ENCODE measurements around the gene GREM1.

The GREM1 gene

GRCh38 chr15:32737304-32737703 lies 19.5 kb downstream of the GREM1 start:
- H3K27me3 ChIP-seq (ENCODE audit: insufficient read depth, low read length, poor library complexity), result no peaks in the 10 kb centered on the region
- H2BK120ac ChIP-seq (ENCODE audit: low read depth, low read length), result no peak overlapping the region
- H2BK15ac ChIP-seq (replicated peaks; ENCODE audit: low read depth), result no peak overlapping the region
- H3K79me2 ChIP-seq (ENCODE audit: control insufficient read depth, insufficient read depth, low read length), result no peaks in the 10 kb centered on the region
- H3K27ac ChIP-seq (ENCODE audit: low read depth, low read length), result no peak overlapping the region
- no peak overlapping the region for H3K4me3 ChIP-seq (ENCODE audit: low read length)
- H3K23ac ChIP-seq (ENCODE audit: low read length), result no peak overlapping the region
- WGBS (ENCODE audit: extremely low coverage, insufficient coverage, low lambda C conversion rate), result no CpG with 5 or more reads among the region's 4 CpGs
- H3K18ac ChIP-seq (ENCODE audit: low read length), result no peak overlapping the region
- no peak overlapping the region for H4K5ac ChIP-seq (ENCODE audit: low read length)
- H3K79me1 ChIP-seq (ENCODE audit: low read length), result no peaks in the 10 kb centered on the region
- no peak overlapping the region for H3K56ac ChIP-seq (ENCODE audit: low read length)
- H4K8ac ChIP-seq (ENCODE audit: low read depth, low read length), result no peak overlapping the region
- no peaks in the 10 kb centered on the region for H3K4me1 ChIP-seq (ENCODE audit: control insufficient read depth, low read depth, low read length)
- no peak overlapping the region for H3K4ac ChIP-seq (ENCODE audit: low read depth, low read length)
- H2AK5ac ChIP-seq (ENCODE audit: low read length), result no peak overlapping the region
- no peak overlapping the region for H2BK5ac ChIP-seq (ENCODE audit: low read length)
- no peak overlapping the region for H3K4me2 ChIP-seq (ENCODE audit: low read length)
- DNase-seq, result no peak
- H3K9ac ChIP-seq (ENCODE audit: low read length), result no peak overlapping the region
- no peaks in the 10 kb centered on the region for H3K36me3 ChIP-seq (ENCODE audit: control insufficient read depth, insufficient read depth, low read length)

DNA sequence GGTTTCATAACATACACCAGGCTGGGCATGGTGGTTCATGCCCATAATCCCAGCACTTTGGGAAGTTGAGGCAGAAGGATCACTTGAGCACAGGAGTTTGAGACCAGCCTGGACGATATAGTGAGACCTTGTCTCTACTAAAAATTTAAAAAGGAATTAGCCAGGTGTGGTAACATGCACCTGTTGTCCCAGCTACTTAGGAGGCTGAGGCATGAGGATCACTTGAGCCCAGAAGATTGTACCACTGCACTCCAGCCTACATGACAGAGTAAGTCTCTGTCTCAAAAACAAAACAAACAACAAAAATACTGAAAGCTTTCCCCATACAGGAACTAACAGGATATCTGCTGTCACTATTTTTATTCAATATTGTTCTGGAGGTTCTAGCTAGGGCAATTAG lies 20.9 kb downstream of the GREM1 start:
- no peaks in the 10 kb centered on the region for H3K36me3 ChIP-seq (ENCODE audit: control insufficient read depth, insufficient read depth, low read length)
- no peaks in the 10 kb centered on the region for H3K27me3 ChIP-seq (ENCODE audit: insufficient read depth, low read length, poor library complexity)
- no peak overlapping the region for H4K5ac ChIP-seq (ENCODE audit: low read length)
- WGBS (ENCODE audit: extremely low coverage, insufficient coverage, low lambda C conversion rate), result no CpG with 5 or more reads among the region's 1 CpG
- no peak overlapping the region for H3K27ac ChIP-seq (ENCODE audit: low read depth, low read length)
- H3K79me2 ChIP-seq (ENCODE audit: control insufficient read depth, insufficient read depth, low read length), result no peaks in the 10 kb centered on the region
- no peak overlapping the region for H2AK5ac ChIP-seq (ENCODE audit: low read length)
- no peak overlapping the region for H2BK120ac ChIP-seq (ENCODE audit: low read depth, low read length)
- no peak overlapping the region for H2BK15ac ChIP-seq (replicated peaks; ENCODE audit: low read depth)
- no peak overlapping the region for H3K18ac ChIP-seq (ENCODE audit: low read length)
- H3K56ac ChIP-seq (ENCODE audit: low read length), result no peak overlapping the region
- H3K4me3 ChIP-seq (ENCODE audit: low read length), result no peak overlapping the region
- H2BK5ac ChIP-seq (ENCODE audit: low read length), result no peak overlapping the region
- H3K4ac ChIP-seq (ENCODE audit: low read depth, low read length), result no peak overlapping the region
- H3K4me1 ChIP-seq (ENCODE audit: control insufficient read depth, low read depth, low read length), result no peaks in the 10 kb centered on the region
- no peak overlapping the region for H3K4me2 ChIP-seq (ENCODE audit: low read length)
- H4K8ac ChIP-seq (ENCODE audit: low read depth, low read length), result no peak overlapping the region
- no peaks in the 10 kb centered on the region for H3K79me1 ChIP-seq (ENCODE audit: low read length)
- H3K9ac ChIP-seq (ENCODE audit: low read length), result no peak overlapping the region
- H3K23ac ChIP-seq (ENCODE audit: low read length), result no peak overlapping the region
- no peak for DNase-seq

- Histone ChIP-seq H3K79me1 (ENCODE audit: low read length) (no peaks in the 10 kb centered on the region), H3K36me3 (ENCODE audit: control insufficient read depth, insufficient read depth, low read length) (no peaks in the 10 kb centered on the region), H3K4me2 (ENCODE audit: low read length) (no peak overlapping the region), H3K9ac (ENCODE audit: low read length) (no peak overlapping the region), H2AK5ac (ENCODE audit: low read length) (no peak overlapping the region), H4K8ac (ENCODE audit: low read depth, low read length) (no peak overlapping the region), H4K5ac (ENCODE audit: low read length) (no peak overlapping the region), H2BK120ac (ENCODE audit: low read depth, low read length) (no peak overlapping the region), H3K4ac (ENCODE audit: low read depth, low read length) (no peak overlapping the region), H3K27me3 (ENCODE audit: insufficient read depth, low read length, poor library complexity) (no peaks in the 10 kb centered on the region), H2BK15ac (replicated peaks; ENCODE audit: low read depth) (no peak overlapping the region), H3K4me3 (ENCODE audit: low read length) (no peak overlapping the region), H3K4me1 (ENCODE audit: control insufficient read depth, low read depth, low read length) (no peaks in the 10 kb centered on the region), H3K56ac (ENCODE audit: low read length) (no peak overlapping the region), H3K27ac (ENCODE audit: low read depth, low read length) (no peak overlapping the region), H3K79me2 (ENCODE audit: control insufficient read depth, insufficient read depth, low read length) (no peaks in the 10 kb centered on the region), H3K18ac (ENCODE audit: low read length) (no peak overlapping the region), H3K23ac (ENCODE audit: low read length) (no peak overlapping the region), H2BK5ac (ENCODE audit: low read length) (no peak overlapping the region)
- no CpG with 5 or more reads among the region's 1 CpG for WGBS (ENCODE audit: extremely low coverage, insufficient coverage, low lambda C conversion rate)
- DNase-seq, result no peak
Observed at GRCh38 chr15:32739522-32740063, 21.8 kb downstream of the GREM1 start.

- Histone ChIP-seq H3K18ac (ENCODE audit: low read length) (no peak overlapping the region), H2AK5ac (ENCODE audit: low read length) (no peak overlapping the region), H3K4me2 (ENCODE audit: low read length) (no peak overlapping the region), H3K27me3 (ENCODE audit: insufficient read depth, low read length, poor library complexity) (no peaks in the 10 kb centered on the region), H4K5ac (ENCODE audit: low read length) (no peak overlapping the region), H3K23ac (ENCODE audit: low read length) (no peak overlapping the region), H3K56ac (ENCODE audit: low read length) (no peak overlapping the region), H2BK5ac (ENCODE audit: low read length) (no peak overlapping the region), H3K79me2 (ENCODE audit: control insufficient read depth, insufficient read depth, low read length) (no peaks in the 10 kb centered on the region), H3K4me3 (ENCODE audit: low read length) (no peak overlapping the region), H3K27ac (ENCODE audit: low read depth, low read length) (no peak overlapping the region), H2BK15ac (replicated peaks; ENCODE audit: low read depth) (no peak overlapping the region), H3K79me1 (ENCODE audit: low read length) (no peaks in the 10 kb centered on the region), H3K4ac (ENCODE audit: low read depth, low read length) (no peak overlapping the region), H3K9ac (ENCODE audit: low read length) (no peak overlapping the region), H4K8ac (ENCODE audit: low read depth, low read length) (no peak overlapping the region), H2BK120ac (ENCODE audit: low read depth, low read length) (no peak overlapping the region), H3K4me1 (ENCODE audit: control insufficient read depth, low read depth, low read length) (no peaks in the 10 kb centered on the region), H3K36me3 (ENCODE audit: control insufficient read depth, insufficient read depth, low read length) (no peaks in the 10 kb centered on the region)
- no peak for DNase-seq
- no CpG with 5 or more reads among the region's 5 CpGs for WGBS (ENCODE audit: extremely low coverage, insufficient coverage, low lambda C conversion rate)
Observed at GRCh38 chr15:32743411-32744140, 25.8 kb downstream of the GREM1 start.

GRCh38 chr15:32746116-32746857 lies 28.5 kb downstream of the GREM1 start:
- Histone ChIP-seq H3K9ac (ENCODE audit: low read length) (no peak overlapping the region), H3K4me1 (ENCODE audit: control insufficient read depth, low read depth, low read length) (no peaks in the 10 kb centered on the region), H2BK15ac (replicated peaks; ENCODE audit: low read depth) (no peak overlapping the region), H2AK5ac (ENCODE audit: low read length) (no peak overlapping the region), H3K56ac (ENCODE audit: low read length) (no peak overlapping the region), H3K79me1 (ENCODE audit: low read length) (no peaks in the 10 kb centered on the region), H3K4me2 (ENCODE audit: low read length) (no peak overlapping the region), H2BK120ac (ENCODE audit: low read depth, low read length) (no peak overlapping the region), H4K8ac (ENCODE audit: low read depth, low read length) (no peak overlapping the region), H3K4me3 (ENCODE audit: low read length) (no peak overlapping the region), H2BK5ac (ENCODE audit: low read length) (no peak overlapping the region), H3K27me3 (ENCODE audit: insufficient read depth, low read length, poor library complexity) (no peaks in the 10 kb centered on the region), H3K4ac (ENCODE audit: low read depth, low read length) (no peak overlapping the region), H3K18ac (ENCODE audit: low read length) (no peak overlapping the region), H3K23ac (ENCODE audit: low read length) (no peak overlapping the region), H3K79me2 (ENCODE audit: control insufficient read depth, insufficient read depth, low read length) (no peaks in the 10 kb centered on the region), H3K27ac (ENCODE audit: low read depth, low read length) (no peak overlapping the region), H4K5ac (ENCODE audit: low read length) (no peak overlapping the region), H3K36me3 (ENCODE audit: control insufficient read depth, insufficient read depth, low read length) (no peaks in the 10 kb centered on the region)
- DNase-seq, result no peak
- no CpG with 5 or more reads among the region's 4 CpGs for WGBS (ENCODE audit: extremely low coverage, insufficient coverage, low lambda C conversion rate)

All from mesendoderm (in vitro differentiated cells).